ENCODE results near the gene CIAO3. TPM values are rescaled to one million over a fixed set of nuclear protein-coding genes. Genes with fewer than 3 reads are reported as not detected.

CIAO3 gene
- total RNA-seq, 1 experiment from 2014 or later: 51.9 TPM

- Mint-ChIP-seq H3K4me3 (ENCODE audit: low read depth, unreplicated experiment) (no peak overlapping the region), H3K27ac (ENCODE audit: unreplicated experiment) (no peak overlapping the region), H3K36me3 (ENCODE audit: insufficient read depth, unreplicated experiment) (peaks cover 35% of the 10 kb centered on the region), H3K9me3 (ENCODE audit: low read depth, unreplicated experiment) (no peaks in the 10 kb centered on the region), H3K4me1 (ENCODE audit: low read depth, unreplicated experiment) (peaks cover 8% of the 10 kb centered on the region), H3K27me3 (ENCODE audit: unreplicated experiment) (peaks cover 4% of the 10 kb centered on the region)
- intact Hi-C loops (cut with micrococcal nuclease; ENCODE audit: unreplicated experiment): no loop called here
- BruUV-seq (replicated peaks): no TSS peak
- no peak for TF ChIP-seq CTCF (IDR thresholded peaks at IDR 0.05; ENCODE audit: unreplicated experiment)
- CTCF ChIA-PET: no interaction called here
- DNase-seq: no peak
These were observed 40.7 kb upstream of the CIAO3 start for GRCh38 chr16:781346-782010.

- Mint-ChIP-seq H3K9me3 (ENCODE audit: low read depth, unreplicated experiment) (no peaks in the 10 kb centered on the region), H3K4me3 (ENCODE audit: low read depth, unreplicated experiment) (no peak overlapping the region), H3K36me3 (ENCODE audit: insufficient read depth, unreplicated experiment) (peaks cover 24% of the 10 kb centered on the region), H3K27ac (ENCODE audit: unreplicated experiment) (no peak overlapping the region), H3K27me3 (ENCODE audit: unreplicated experiment) (peaks cover 16% of the 10 kb centered on the region), H3K4me1 (ENCODE audit: low read depth, unreplicated experiment) (peaks cover 8% of the 10 kb centered on the region)
- CTCF ChIA-PET: no interaction called here
- no peak for TF ChIP-seq CTCF (IDR thresholded peaks at IDR 0.05; ENCODE audit: unreplicated experiment)
- DNase-seq: no peak
- no TSS peak for BruUV-seq (replicated peaks)
- intact Hi-C loops (cut with micrococcal nuclease; ENCODE audit: unreplicated experiment): no loop called here
These were observed 39.5 kb upstream of the CIAO3 start for GRCh38 chr16:780296-780695.

- CTCF ChIA-PET: no interaction called here
- intact Hi-C loops (cut with micrococcal nuclease; ENCODE audit: unreplicated experiment): no loop called here
- Mint-ChIP-seq H3K27me3 (ENCODE audit: unreplicated experiment) (peaks cover 16% of the 10 kb centered on the region), H3K36me3 (ENCODE audit: insufficient read depth, unreplicated experiment) (peaks cover 16% of the 10 kb centered on the region), H3K4me1 (ENCODE audit: low read depth, unreplicated experiment) (peaks cover 8% of the 10 kb centered on the region), H3K9me3 (ENCODE audit: low read depth, unreplicated experiment) (no peaks in the 10 kb centered on the region), H3K27ac (ENCODE audit: unreplicated experiment) (no peak overlapping the region), H3K4me3 (ENCODE audit: low read depth, unreplicated experiment) (no peak overlapping the region)
- DNase-seq: no peak
- no TSS peak for BruUV-seq (replicated peaks)
- TF ChIP-seq CTCF (IDR thresholded peaks at IDR 0.05; ENCODE audit: unreplicated experiment): no peak
These were observed 38.8 kb upstream of the CIAO3 start for GRCh38 chr16:779561-779960.

GRCh38 chr16:778909-779527 lies 38.2 kb upstream of the CIAO3 start:
- Mint-ChIP-seq H3K4me1 (ENCODE audit: low read depth, unreplicated experiment) (peaks cover 8% of the 10 kb centered on the region), H3K4me3 (ENCODE audit: low read depth, unreplicated experiment) (no peak overlapping the region), H3K36me3 (ENCODE audit: insufficient read depth, unreplicated experiment) (peaks cover 13% of the 10 kb centered on the region), H3K27ac (ENCODE audit: unreplicated experiment) (no peak overlapping the region), H3K27me3 (ENCODE audit: unreplicated experiment) (peaks cover 21% of the 10 kb centered on the region), H3K9me3 (ENCODE audit: low read depth, unreplicated experiment) (no peaks in the 10 kb centered on the region)
- no peak for TF ChIP-seq CTCF (IDR thresholded peaks at IDR 0.05; ENCODE audit: unreplicated experiment)
- CTCF ChIA-PET: no interaction called here
- no TSS peak for BruUV-seq (replicated peaks)
- DNase-seq: no peak
- intact Hi-C loops (cut with micrococcal nuclease; ENCODE audit: unreplicated experiment): no loop called here

Data from Calu3 (cell line).